Colon (tissue), 2 donors: Measurements from ENCODE around the gene ZMYND12.

ENCODE experiments used
- FAIRE-seq: peaks from 2 replicates; lab custom pipeline; 2012; peaks lifted over from hg19 to GRCh38; lab: Jason Lieb, UNC
- donor health status: control.
- donor health status: control.

Gene ZMYND12

DNA sequence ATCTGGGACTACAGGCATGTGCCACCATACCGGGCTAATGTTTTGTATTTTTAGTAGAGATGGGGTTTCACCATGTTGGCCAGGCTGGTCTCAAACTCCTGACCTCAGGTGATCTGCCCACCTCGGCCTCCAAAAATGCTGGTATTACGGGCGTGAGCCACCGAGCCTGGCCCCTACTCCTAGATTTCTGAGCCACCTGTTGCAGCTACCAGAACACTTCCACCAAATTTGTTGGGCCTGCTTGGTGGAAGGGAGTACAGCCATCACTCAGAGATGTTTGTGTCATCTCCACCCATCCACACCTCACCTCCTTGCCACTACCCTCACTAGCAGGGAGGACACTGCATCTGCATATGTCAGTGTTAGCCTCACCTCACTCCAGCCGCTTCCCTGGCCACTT lies 69.8 kb downstream of the ZMYND12 start:
- FAIRE-seq: no peak

DNA sequence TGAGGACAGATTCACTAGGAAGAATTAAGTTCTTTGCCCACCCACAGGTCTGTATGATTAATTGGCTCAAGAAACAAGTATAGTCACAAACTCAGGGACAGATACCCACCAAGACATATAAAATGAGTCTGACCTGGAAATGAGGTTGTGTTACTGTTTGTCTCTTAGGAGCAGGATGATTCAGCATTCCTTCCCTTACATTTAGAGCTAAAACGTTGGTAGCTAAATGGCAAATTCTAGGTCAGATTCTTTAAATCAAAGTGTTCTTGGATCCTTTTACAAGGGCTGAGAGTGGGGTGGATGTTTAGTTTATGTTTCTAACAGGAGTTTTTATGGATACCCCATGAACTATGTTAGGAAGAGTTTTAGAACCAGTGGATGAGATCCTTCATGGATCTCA lies 70.5 kb downstream of the ZMYND12 start:
- FAIRE-seq: no peak

- no peak for FAIRE-seq
Observed at GRCh38 chr1:42381280-42381673, 74.5 kb downstream of the ZMYND12 start.

DNA sequence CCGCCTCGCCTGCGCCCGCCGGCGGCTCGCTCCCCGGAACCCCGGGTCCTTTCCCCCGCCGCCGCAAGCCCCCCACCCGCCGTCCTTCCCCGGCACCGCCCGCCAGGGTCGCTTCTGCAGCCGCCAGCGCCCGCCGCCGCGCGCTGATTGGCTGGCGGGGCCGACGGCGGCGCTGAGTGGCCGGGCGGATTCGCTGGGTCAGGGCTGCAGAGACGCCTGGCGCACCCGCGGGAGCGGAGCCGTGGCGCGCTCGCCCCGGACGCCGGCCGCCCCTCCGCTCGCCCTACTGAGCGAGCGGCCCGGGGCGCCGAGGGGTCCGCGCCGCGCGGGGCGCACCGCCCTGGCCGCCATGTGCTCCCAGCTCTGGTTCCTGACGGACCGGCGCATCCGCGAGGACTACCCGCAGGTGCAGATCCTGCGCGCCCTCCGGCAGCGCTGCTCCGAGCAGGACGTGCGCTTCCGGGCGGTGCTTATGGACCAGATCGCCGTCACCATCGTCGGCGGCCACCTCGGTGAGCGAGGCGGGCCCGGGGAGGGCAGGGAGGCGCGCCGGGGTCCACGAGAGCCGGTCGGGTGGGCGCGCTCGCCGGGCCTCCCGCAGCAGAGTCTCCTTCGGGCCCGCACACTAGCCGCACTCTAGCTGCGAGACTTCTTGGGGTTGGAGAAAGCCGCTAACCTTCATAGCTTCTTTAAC lies 75.1 kb downstream of the ZMYND12 start, which contains the start of gene RIMKLA:
TSS of gene RIMKLA (plus strand) at position 207 of the 694 bp plus-strand sequence. CDS start at position 350, 143 bp downstream.
- no peak for FAIRE-seq
